BJ (cell line): ENCODE measurements around the gene PRICKLE2. TPM values are rescaled to one million over a fixed set of nuclear protein-coding genes. Genes with fewer than 3 reads are reported as not detected.

Source experiments
- CTCF ChIA-PET: fragments of 350-600 bp; formaldehyde crosslinking; extraction: SDS; loops from one replicate; lab custom pipeline; 2021; ENCODE audit warnings: antibody characterized with exemption, inconsistent platforms; lab: Yijun Ruan, JAX
- POLR2A ChIA-PET: fragments of 300-600 bp; sonication (Branson Sonifier 250); formaldehyde crosslinking; extraction: SDS; loops from one replicate; lab custom pipeline; 2021; ENCODE audit warnings: antibody characterized with exemption; lab: Charles Lee
- DNase-seq: peaks from one replicate; pipeline ENCODE4 v3.0.0-alpha.2; 2011; ENCODE audit warnings: low read depth
- H3K27me3 ChIP-seq: 2 replicates; pipeline ENCODE4 v1.6.0; 2011; ENCODE audit warnings: low read length; ENCODE audit not compliant: control insufficient read depth, insufficient read depth
- H3K36me3 ChIP-seq: 2 replicates; pipeline ENCODE4 v1.5.1; 2011; ENCODE audit warnings: low read length; ENCODE audit not compliant: control insufficient read depth, insufficient read depth
- H3K4me3 ChIP-seq: 2 replicates; pipeline ENCODE4 v1.5.1; 2011; ENCODE audit warnings: low read depth, mild to moderate bottlenecking, control low read depth, low read length
- polyA plus RNA-seq: library from polyadenylated mRNA; depleted of rRNA; stranded (reverse); fragments of >200 nt; gene quantifications from 2 replicates; pipeline ENCODE4 v1.2.3, GENCODE V29; 2011
- TF ChIP-seq, protein P1 (sequence below): IDR thresholded peaks from 2 replicates; pipeline ENCODE4 v1.5.1; 2011; ENCODE audit warnings: low read depth, mild to moderate bottlenecking, control low read depth, inconsistent platforms, low read length, moderate library complexity; ENCODE audit not compliant: insufficient read depth

PRICKLE2 gene
- polyA plus RNA-seq, 1 experiment = 3.5 TPM

GRCh38 chr3:64190517-64191515 is 34.5 kb downstream of the PRICKLE2 start:
- no peak overlapping the region for H3K4me3 ChIP-seq
- TF ChIP-seq, protein P1, sequence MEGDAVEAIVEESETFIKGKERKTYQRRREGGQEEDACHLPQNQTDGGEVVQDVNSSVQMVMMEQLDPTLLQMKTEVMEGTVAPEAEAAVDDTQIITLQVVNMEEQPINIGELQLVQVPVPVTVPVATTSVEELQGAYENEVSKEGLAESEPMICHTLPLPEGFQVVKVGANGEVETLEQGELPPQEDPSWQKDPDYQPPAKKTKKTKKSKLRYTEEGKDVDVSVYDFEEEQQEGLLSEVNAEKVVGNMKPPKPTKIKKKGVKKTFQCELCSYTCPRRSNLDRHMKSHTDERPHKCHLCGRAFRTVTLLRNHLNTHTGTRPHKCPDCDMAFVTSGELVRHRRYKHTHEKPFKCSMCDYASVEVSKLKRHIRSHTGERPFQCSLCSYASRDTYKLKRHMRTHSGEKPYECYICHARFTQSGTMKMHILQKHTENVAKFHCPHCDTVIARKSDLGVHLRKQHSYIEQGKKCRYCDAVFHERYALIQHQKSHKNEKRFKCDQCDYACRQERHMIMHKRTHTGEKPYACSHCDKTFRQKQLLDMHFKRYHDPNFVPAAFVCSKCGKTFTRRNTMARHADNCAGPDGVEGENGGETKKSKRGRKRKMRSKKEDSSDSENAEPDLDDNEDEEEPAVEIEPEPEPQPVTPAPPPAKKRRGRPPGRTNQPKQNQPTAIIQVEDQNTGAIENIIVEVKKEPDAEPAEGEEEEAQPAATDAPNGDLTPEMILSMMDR = no peak
- DNase-seq = peak; percentile 58
- H3K36me3 ChIP-seq = no peaks in the 10 kb centered on the region
- ChIA-PET POLR2A (no interaction called here), CTCF (no interaction called here)
- H3K27me3 ChIP-seq = no peaks in the 10 kb centered on the region

DNA sequence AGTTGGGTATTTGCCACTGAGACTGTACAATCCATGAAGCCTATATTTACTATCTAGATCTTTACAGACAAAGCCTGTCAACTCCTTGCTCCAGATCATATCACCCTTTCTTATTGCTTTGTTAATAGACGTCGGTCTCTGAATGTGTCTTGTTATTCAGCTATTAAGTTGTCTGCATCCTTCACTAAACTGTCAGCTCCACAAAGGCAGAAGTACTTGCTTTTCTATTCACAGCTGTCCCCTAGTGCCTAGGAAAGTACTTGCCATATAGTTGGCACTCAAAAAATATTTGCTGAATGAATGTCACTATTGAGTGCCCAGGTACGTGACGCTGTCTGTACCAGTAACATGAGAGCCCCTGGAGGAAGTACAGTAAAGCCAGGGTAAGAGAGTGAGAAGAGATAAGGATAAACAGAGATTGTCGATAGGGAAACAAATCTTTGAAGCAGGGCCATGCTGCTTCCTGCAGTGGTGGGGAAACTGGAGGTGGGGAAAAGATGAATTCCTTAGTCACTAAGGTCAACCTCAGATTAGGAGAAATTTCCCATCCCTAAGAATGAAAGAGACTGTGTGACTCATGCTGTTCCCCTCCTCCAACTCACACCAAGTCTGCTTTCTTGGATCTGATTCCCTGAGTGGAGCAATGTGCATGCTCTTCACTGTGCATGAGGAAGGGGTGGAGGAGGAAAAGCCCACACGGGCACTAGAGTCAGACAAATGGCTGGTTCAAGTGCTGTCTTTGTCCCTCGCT is 36.3 kb downstream of the PRICKLE2 start:
- no peaks in the 10 kb centered on the region for H3K36me3 ChIP-seq
- ChIA-PET CTCF (interaction anchor here (0.6 to 1.2 kb wide), 2 partner anchors 14 to 22 kb away, joined by 3 read pairs; no protein-coding TSS in a partner anchor), POLR2A (no interaction called here)
- no peaks in the 10 kb centered on the region for H3K27me3 ChIP-seq
- peak; percentile 76 for DNase-seq
- H3K4me3 ChIP-seq = no peak overlapping the region
- TF ChIP-seq, protein P1 = no peak

GRCh38 chr3:64187065-64187959 is 38.0 kb downstream of the PRICKLE2 start:
- TF ChIP-seq, protein P1 = peak; percentile 24; the same call in 1 of the 2 replicates
- Histone ChIP-seq H3K36me3 (no peaks in the 10 kb centered on the region), H3K27me3 (no peaks in the 10 kb centered on the region), H3K4me3 (no peak overlapping the region)
- peak; percentile 98 for DNase-seq
- POLR2A ChIA-PET = interaction anchor here (0.5 to 1.0 kb wide), 2 partner anchors 18 to 19 kb away, joined by 3 to 4 read pairs; no protein-coding TSS in a partner anchor
- CTCF ChIA-PET = interaction anchor here (0.8 to 1.8 kb wide), 8 partner anchors 12 to 297 kb away, joined by 3 to 10 read pairs (median 3); no protein-coding TSS in a partner anchor

DNA sequence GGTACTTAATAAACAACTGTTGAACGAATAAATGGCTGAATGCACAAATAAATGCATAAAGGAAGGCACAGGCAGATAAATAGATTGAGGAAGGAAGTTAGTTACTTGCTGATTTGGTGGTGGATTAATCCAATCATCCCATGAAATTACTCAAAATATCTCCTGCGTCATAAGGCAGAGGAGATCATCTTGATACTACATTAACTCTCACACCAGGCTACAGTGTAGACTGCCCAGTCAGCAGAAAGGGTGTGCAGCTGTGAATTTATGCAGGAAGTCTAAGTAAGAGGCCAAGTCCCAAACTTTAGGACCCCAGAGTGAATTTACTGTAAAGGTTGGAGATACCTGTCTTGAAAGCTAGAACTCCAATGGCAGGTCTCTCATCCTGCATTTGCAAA is 38.6 kb downstream of the PRICKLE2 start:
- H3K4me3 ChIP-seq = no peak overlapping the region
- DNase-seq = no peak
- ChIA-PET POLR2A (interaction anchor here (1.0 kb wide), 1 partner anchor 17 kb away, joined by 3 read pairs; no protein-coding TSS in a partner anchor), CTCF (interaction anchor here (0.7 to 1.8 kb wide), 6 partner anchors 17 to 298 kb away, joined by 3 to 10 read pairs (median 3); no protein-coding TSS in a partner anchor)
- no peaks in the 10 kb centered on the region for H3K27me3 ChIP-seq
- H3K36me3 ChIP-seq = no peaks in the 10 kb centered on the region
- TF ChIP-seq, protein P1 = no peak
